ENCODE results near the gene CD1B.
"Not testable (repeated sequence)": the region's sequence is repeated elsewhere in the genome, so short reads cannot be mapped to it uniquely, and the experiment has no call there.

The CD1B gene

DNA sequence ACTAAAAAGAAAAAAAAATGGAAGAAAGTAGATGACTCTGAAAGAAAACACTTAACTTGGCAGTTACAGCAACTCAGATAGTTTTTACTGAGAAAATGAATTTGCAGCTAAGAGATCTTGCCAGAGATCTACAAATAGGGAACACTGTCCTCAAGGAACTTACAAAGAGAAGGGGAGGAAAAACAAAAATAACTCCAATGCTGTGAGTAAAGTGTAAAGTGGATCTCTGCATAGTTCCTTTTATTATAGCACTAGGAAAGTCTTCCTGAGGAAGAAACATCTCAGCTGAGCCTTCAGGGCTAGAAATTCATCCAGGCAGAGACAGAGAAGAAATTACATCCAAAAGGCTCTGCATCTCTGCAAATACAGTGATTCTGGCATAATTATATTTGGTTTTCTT is 3.9 kb downstream of the CD1B start:
- no peak for DNase-seq

DNA sequence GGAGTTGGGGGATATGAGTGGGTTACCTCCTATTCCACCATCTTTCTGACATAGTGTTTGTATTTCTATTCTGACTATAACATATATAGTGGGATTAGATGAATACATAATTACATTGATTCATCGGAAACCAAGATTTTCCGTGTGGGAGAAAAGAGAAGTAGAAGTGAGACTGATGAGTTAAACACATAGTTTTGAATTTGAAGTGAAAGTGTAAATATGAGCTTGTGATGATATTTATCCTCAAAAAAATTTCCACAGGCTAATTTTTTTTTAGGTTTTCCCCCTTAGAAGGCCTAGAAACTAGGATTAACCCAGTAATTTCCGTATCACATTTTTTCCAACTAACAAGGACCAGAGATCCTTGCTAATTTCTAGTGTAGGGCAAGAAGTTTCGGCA is 6.9 kb downstream of the CD1B start:
- DNase-seq: no peak

DNA sequence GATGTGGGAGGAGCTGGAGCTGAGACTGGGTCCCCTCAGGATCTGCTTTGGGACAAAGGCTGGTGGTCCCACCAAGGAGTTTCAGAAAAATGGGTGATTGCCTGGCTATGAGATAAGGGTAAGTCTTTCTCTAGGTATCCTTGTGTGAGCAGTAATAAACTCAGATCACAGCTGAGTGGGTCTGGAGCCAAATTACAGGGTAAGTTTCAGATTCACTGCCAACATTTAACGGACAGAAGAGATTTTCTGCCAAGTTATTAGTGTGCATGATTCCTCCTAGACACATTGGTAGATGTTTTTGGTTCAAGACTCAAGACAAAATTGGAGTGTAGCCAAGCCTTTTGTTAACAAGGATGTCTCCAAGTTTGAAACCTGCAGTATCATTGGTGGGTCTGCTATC is 7.5 kb downstream of the CD1B start:
- no peak for DNase-seq

DNA sequence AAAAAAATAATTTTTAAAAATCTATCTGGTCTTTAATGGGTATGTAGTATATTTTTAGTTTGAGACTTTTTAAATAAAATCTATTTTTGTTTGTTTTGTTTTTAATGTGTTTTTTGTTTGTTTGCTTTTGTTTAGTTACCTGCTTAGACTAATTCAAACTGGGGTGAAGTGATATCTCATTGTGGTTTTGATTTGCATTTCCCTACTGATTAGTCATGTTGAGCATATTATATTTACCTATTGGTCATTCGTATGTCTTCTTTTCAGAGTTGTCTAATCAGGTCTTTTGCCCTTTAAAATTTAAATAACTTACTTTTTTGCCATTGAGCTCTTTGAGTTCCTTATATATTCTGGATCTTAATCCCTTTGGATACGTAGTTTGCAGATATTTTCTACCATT is 20.3 kb downstream of the CD1B start:
- no peak for DNase-seq

DNA sequence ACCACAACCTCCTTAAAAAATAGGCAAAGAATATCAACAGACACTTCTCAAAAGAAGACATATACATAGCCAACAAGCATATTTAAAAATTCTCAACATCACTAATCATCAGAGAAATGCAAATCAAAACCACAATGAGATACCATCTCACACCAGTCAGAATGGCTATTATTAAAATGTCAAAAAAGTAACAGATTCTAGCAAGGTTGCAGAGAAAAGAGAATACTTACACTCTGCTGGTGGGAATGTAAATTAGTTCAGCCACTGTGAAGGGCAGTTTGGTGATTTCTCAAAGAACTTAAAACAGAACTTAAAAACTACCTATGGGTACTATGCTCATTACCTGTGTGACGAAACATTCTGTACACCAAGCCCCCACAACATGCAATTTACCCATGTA is 20.7 kb downstream of the CD1B start:
- DNase-seq: no peak

DNA sequence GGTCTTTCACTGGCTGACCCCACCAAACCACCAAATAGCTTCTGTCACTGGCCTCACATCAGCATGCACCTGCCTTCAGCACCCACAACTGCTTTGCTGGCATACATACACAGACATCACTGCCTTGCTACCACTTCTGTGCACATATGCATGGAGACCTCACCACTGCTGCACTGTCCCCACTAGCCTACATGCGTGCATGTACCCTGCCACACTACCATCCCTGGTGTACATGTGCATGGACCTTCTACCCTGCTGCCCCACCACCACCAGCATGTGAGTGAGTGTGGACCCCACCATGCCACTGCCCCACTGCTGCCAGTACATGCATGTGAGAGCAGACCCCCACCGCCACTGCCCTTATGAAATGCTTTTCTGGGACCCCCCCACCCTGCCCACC is 35.5 kb downstream of the CD1B start:
- DNase-seq: no peak

DNA sequence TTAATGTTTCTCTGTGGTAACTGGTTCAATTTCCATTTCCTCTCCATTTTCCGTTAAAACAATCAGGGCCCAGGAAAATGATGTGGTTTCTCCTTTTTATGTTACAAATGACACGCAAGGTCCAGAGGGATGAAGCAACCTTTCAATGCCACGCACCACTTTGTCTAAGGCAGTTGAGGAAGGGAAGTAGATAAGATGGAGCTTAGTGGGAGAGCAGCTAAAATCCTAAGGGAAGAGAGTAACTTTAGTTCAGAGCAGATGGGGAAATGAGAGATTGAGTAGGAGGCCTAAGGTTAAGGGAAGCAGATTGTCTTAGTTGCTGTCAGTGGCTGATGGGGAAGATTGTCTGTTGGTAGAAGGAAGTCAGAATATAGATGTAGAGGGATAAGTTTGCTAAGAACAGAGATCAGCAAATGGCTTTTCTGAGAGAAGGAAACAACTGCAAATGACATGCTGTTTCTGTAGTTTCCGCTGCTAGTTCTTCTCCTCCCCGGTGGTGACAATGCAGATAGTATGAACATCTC is 40.9 kb downstream of the CD1B start:
- DNase-seq: no peak

DNA sequence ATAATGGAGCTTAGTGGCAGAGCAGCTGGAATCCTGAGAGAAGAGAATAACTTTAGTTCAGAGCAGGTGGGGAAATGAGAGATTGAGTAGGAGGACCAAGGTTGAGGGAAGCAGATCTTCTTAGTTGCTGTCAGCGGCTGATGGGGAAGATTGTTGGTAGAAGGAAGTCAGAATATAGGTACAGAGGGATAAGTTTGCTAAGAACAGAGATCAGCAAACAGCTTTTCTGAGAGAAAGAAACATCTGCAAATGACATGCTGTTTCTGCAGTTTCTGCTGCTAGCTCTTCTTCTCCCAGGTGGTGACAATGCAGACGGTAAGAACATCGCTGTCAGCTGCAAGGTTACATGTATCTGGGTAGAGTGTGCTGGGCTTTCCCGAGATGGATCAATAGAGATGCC is 41.5 kb downstream of the CD1B start, which contains the start of gene CD1C:
Gene CD1C, plus strand, starts transcription at position 113 of the 400 bp plus-strand sequence. Its CDS starts 142 bp downstream, at position 255.
- DNase-seq: no peak

DNA sequence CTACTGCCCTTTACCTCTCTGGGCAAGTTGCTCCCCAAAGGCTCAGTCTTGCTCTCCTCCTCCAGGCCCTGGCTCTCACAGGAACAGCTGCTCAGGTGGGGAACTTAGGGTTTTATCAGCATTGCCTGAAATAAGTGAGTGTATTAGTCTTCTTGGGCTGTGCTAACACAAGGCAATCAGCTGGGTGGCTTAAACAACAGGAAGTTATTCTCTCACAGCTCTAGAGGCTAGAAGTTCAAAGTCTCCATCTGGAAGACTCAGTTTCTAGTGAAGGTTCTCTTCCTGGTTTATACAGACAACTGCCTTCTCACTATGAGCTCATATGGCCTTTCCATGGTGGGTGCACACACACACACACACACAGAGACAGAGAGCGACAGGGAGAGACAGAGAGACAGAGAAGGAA is 44.4 kb downstream of the CD1B start:
- no peak for DNase-seq

DNA sequence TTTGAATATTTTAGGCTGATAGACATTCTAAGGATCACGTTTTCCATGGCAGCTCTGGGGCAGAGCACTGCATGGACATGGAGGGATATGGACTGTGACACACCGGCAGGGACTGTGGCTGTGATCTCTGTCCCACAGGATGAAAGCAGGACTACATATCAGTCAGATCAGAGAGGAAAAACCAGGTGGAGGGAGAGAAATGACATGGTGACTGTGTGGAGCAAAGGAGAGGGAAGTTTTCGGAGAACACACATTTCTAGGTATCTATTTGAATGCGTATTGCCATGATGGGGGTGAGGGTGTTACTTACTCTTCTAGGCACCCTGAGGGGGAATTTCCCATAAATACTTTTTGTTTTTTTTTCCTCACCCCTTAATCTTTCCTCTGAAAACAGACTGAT is 44.8 kb downstream of the CD1B start:
- DNase-seq: no peak

DNA sequence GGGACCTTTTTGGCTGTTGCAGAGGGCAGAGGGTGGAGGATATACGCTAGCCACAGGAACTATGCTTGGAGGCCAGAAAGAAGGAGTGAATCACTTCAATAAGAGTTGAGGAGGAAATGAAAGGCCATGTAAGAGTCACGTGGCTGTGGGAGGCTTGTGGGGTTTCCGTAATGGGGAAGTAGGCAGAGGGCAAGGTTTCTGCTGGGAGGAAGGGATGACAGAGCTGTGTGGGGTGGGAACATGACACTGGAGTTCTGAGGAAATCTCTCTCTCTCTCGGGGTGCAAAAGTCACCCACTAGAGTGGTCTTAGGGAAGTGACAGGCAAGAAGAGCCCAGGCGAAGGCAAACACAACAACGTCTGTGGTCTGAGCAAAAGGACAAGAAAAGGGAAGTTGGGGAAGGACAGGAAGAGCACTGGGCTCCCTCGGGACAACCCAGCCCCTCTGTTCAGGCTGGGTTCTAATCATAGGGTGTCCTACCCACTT is 45.5 kb downstream of the CD1B start:
- no peak for DNase-seq

DNA sequence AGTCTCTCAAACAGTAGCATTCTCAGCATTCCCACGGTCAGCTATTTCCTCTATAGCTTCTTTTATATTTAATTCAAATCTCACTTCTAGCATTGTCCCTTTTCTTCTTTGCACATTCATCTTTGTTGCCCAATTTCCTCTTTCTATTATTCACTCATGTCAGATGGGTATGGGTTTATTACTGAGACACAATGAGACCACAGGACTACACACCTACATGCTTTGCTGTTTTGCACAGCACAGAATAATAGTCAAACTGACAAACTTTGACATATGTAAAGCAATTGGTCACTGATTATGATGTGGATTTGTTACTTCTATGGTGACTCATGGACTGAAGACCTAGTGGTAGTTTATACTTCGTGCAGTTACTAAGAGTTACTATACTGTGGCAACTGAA is 47.4 kb downstream of the CD1B start:
- DNase-seq: no peak

DNA sequence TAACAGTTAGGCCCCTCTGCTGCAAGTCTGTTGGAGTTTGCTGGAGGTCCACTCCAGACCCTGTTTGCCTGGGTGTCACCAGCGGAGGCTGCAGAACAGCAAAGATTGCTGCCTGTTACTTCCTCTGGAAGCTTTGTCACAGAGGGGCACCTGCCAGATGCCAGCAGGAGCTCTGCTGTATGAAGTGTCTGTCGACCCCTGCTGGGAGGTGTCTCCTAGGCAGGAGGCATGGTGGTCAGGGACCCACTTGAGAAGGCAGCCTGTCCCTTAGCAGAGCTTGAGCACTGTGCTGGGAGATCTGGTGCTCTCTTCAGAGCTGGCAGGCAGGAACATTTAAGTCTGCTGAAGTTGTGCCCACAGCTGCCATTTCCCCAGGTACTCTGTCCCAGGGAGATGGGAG is 48.9 kb downstream of the CD1B start:
- not testable (repeated sequence) for DNase-seq
